K562 (cell line): ENCODE results near the gene CHAC1. TPM values are rescaled to one million over a fixed set of nuclear protein-coding genes. Genes with fewer than 3 reads are reported as not detected.

ENCODE experiments used
- ATAC-seq: fragments of 200-7000 bp; cut with Tn5 transposase; 3 replicates; pipeline ENCODE4 v1.9.1; 2020; ENCODE audit warnings: moderate library complexity
- BruUV-seq: library from RNA; stranded (reverse); fragments of 400-500 nt; replicated peaks from 2 replicates; lab custom pipeline; 2021; lab: Mats Ljungman, UMichigan
- CTCF ChIA-PET: fragments of 300-600 bp; formaldehyde crosslinking; extraction: SDS; loops from one replicate; lab custom pipeline; 2021; ENCODE audit warnings: low intra/inter-chr PET ratio; lab: Yijun Ruan, JAX
- POLR2A ChIA-PET: fragments of 300-600, 350-650 bp; sonication (Branson Sonifier 250); formaldehyde crosslinking; extraction: SDS; loops from one replicate; lab custom pipeline; 2021; ENCODE audit warnings: antibody characterized with exemption, inconsistent platforms; lab: Yijun Ruan, JAX
- DNase-seq, 4 experiments: peaks; one replicate each; pipeline versions ENCODE4 v3.0.0 to v3.0.0-alpha.2; 2011 to 2018; ENCODE audit warnings: low spot score in 3 of 4, mixed read lengths in 3 of 4; ENCODE audit errors: extremely low read depth in 1 of 4
- FAIRE-seq: peaks from 2 replicates; lab custom pipeline; 2011; peaks lifted over from hg19 to GRCh38; lab: Jason Lieb, UNC
- H2AFZ ChIP-seq: 2 replicates; pipeline ENCODE4 v1.6.0; 2011; ENCODE audit warnings: low read depth, low read length, control low read depth, inconsistent platforms
- H3K27ac ChIP-seq: fragments of 200-600 bp; 3 replicates; pipeline ENCODE4 v1.8.0; 2011; ENCODE audit warnings: low read depth, mild to moderate bottlenecking, control low read depth, inconsistent platforms, low read length, moderate library complexity, mixed read lengths; ENCODE audit errors: extremely low read depth
- H3K27me3 ChIP-seq, 2 experiments: fragments of 300-600 bp in 1 of 2; 2 replicates in 1 of 2; 3 replicates in 1 of 2; pipeline versions ENCODE4 v1.6.0 to v1.8.0; 2011; ENCODE audit warnings: inconsistent platforms in 2 of 2, low read length in 2 of 2, mild to moderate bottlenecking in 1 of 2, mixed read lengths in 1 of 2, moderate library complexity in 1 of 2; ENCODE audit not compliant: control insufficient read depth in 2 of 2, insufficient read depth in 2 of 2
- H3K36me3 ChIP-seq: fragments of 300-600 bp; 3 replicates; pipeline ENCODE4 v1.8.0; 2011; ENCODE audit warnings: mild to moderate bottlenecking, low read length, inconsistent platforms; ENCODE audit not compliant: control insufficient read depth, insufficient read depth
- H3K4me1 ChIP-seq, 2 experiments: fragments of 200-600 bp in 1 of 2; replicated peaks in 1 of 2; 2 replicates in 1 of 2; 3 replicates in 1 of 2; pipeline versions ENCODE4 v1.5.1 to v1.8.0; 2011; ENCODE audit warnings: inconsistent platforms in 2 of 2, low read length in 2 of 2, mild to moderate bottlenecking in 1 of 2, mixed read lengths in 1 of 2, moderate library complexity in 1 of 2; ENCODE audit not compliant: control insufficient read depth in 2 of 2, insufficient read depth in 2 of 2
- H3K4me2 ChIP-seq: 2 replicates; pipeline ENCODE4 v1.6.1; 2011; ENCODE audit warnings: low read length, control low read depth, inconsistent platforms, mixed read lengths; ENCODE audit not compliant: insufficient read depth
- H3K4me3 ChIP-seq: fragments of 200-600 bp; sonication (generic), shearing (Covaris generic); 2 replicates; pipeline ENCODE4 v1.5.1; 2016; ENCODE audit warnings: control low read depth, inconsistent platforms
- H3K79me2 ChIP-seq: fragments of 200-600 bp; 3 replicates; pipeline ENCODE4 v1.8.0; 2011; ENCODE audit warnings: low read length, inconsistent platforms; ENCODE audit not compliant: control insufficient read depth, insufficient read depth
- H3K9ac ChIP-seq, 2 experiments: 2 replicates each; pipeline versions ENCODE4 v1.6.0 to v1.6.1; 2011; ENCODE audit warnings: low read depth in 2 of 2, low read length in 2 of 2, control low read depth in 1 of 2, inconsistent platforms in 1 of 2, mild to moderate bottlenecking in 1 of 2, mixed read lengths in 1 of 2; ENCODE audit not compliant: insufficient read depth in 1 of 2
- H3K9me1 ChIP-seq: one replicate; pipeline ENCODE4 v1.6.0; 2011; ENCODE audit warnings: inconsistent platforms, mild to moderate bottlenecking, low read length, moderate library complexity; ENCODE audit not compliant: control insufficient read depth, insufficient read depth
- H3K9me3 ChIP-seq: replicated peaks from 2 replicates; pipeline ENCODE4 v1.5.1; 2011; ENCODE audit warnings: low read depth, low read length, inconsistent platforms; ENCODE audit not compliant: control insufficient read depth, insufficient read depth
- H4K20me1 ChIP-seq: replicated peaks from 2 replicates; pipeline ENCODE4 v1.6.1; 2011; ENCODE audit warnings: low read length, inconsistent platforms, mixed read lengths; ENCODE audit not compliant: control insufficient read depth, insufficient read depth
- ZKSCAN1 ChIP-seq: fragments of 150-350 bp; IDR thresholded peaks from 2 replicates; pipeline ENCODE4 v1.6.1; 2016; ENCODE audit warnings: low read depth, low read length
- ZNF407 ChIP-seq: fragments of 450-650 bp; IDR thresholded peaks from 2 replicates; pipeline ENCODE4 v1.6.1; 2016; ENCODE audit warnings: low read depth
- WGBS: fragments of 100-300 bp; shearing (Covaris generic); methylation state at CpG from one replicate; pipeline ENCODE4 v1.1.6; 2016; ENCODE audit warnings: low coverage, mixed read lengths; ENCODE audit not compliant: insufficient coverage; ENCODE audit errors: missing lambda C conversion rate; 5-methylcytosine and 5-hydroxymethylcytosine counted together
- in situ Hi-C: fragments of 300-500 bp; cut with MboI; formaldehyde crosslinking; loops from 4 replicates; pipeline ENCODE4 v1.15.0; 2018; ENCODE audit warnings: inconsistent platforms, mixed read lengths
- intact Hi-C: fragments of 100-400 bp; cut with micrococcal nuclease; formaldehyde crosslinking; loops from 2 replicates; pipeline ENCODE4 v1.14.2; 2022
- polyA plus RNA-seq, 8 experiments: library from polyadenylated mRNA; depleted of rRNA in 4 of 8; stranded (reverse) in 5 of 8; unstranded in 3 of 8; fragments of >200 nt; fragmentation: Nextera tagmentation in 2 of 8; fragmentation: Illumina TruSeq in 1 of 8; extraction: Ambion mirVana in 2 of 8; extraction: Trizol in 1 of 8; gene quantifications; 2 replicates each; pipeline versions ENCODE4 v1.2.1 to v1.2.3, GENCODE V29; 2011 to 2014; ENCODE audit warnings: inconsistent platforms in 1 of 8, missing spikeins in 1 of 8
- total RNA-seq, 7 experiments: library from RNA; depleted of rRNA in 6 of 7; stranded (reverse); fragments of >200 nt in 6 of 7; fragmentation: Illumina TruSeq in 2 of 7; extraction: Trizol in 2 of 7; gene quantifications; 2 replicates each; pipeline versions ENCODE4 v1.2.1 to v1.2.3, GENCODE V29; 2011 to 2021; ENCODE audit warnings: low replicate concordance in 1 of 7

Gene CHAC1
- total and polyA plus RNA-seq, 9 of the 15 experiments (the other 6 are each of a cell fraction or from before 2014, with no cell fraction given), result 0.47 to 39.0 (median 7.5) TPM

- Histone ChIP-seq H3K4me3 (no peak overlapping the region), H3K36me3 (no peaks in the 10 kb centered on the region), H3K79me2 (no peaks in the 10 kb centered on the region), H3K9me1 (no peaks in the 10 kb centered on the region), H3K4me1 (peaks cover 0 to 23% of the 10 kb centered on the region in 2 experiments; a peak in 4 of 5 replicates), H4K20me1 (no peaks in the 10 kb centered on the region), H3K27ac (no peak overlapping the region), H3K4me2 (no peak overlapping the region), H3K9ac (no peak overlapping the region; a peak in 1 of 4 replicates), H3K9me3 (no peaks in the 10 kb centered on the region), H2AFZ (no peak overlapping the region), H3K27me3 (no peaks in the 10 kb centered on the region; a peak in 1 of 5 replicates)
- WGBS, result 32% methylated on average over 13 of the region's 13 CpGs
- TF ChIP-seq ZKSCAN1, result peak; percentile 66; the same call in 1 of the 2 replicates
- TF ChIP-seq ZNF407, result no peak
- POLR2A ChIA-PET, result interaction anchor here (0.6 to 2.7 kb wide), 5 partner anchors 9 to 369 kb away, joined by 3 to 16 read pairs (median 5); partner anchors contain the start of genes CHAC1 and CHP1
- no TSS peak for BruUV-seq
- in situ Hi-C loops, result no loop called here
- intact Hi-C loops, result loop anchor here (5.0 kb wide), 1 partner anchor 57 kb away; no protein-coding TSS in a partner anchor
- no peak for FAIRE-seq
- no peak; the same call in 1 of the 3 replicates for ATAC-seq
- CTCF ChIA-PET, result no interaction called here
- DNase-seq, result no peak
Observed at GRCh38 chr15:40964634-40965033, 11.4 kb downstream of the CHAC1 start.
